ENCODE data around the gene KRTAP12-3.
"Not testable (repeated sequence)": the region's sequence is repeated elsewhere in the genome, so short reads cannot be mapped to it uniquely, and the experiment has no call there.

Gene KRTAP12-3
- long read RNA-seq = 0 reads

- TF ChIP-seq, protein P1, sequence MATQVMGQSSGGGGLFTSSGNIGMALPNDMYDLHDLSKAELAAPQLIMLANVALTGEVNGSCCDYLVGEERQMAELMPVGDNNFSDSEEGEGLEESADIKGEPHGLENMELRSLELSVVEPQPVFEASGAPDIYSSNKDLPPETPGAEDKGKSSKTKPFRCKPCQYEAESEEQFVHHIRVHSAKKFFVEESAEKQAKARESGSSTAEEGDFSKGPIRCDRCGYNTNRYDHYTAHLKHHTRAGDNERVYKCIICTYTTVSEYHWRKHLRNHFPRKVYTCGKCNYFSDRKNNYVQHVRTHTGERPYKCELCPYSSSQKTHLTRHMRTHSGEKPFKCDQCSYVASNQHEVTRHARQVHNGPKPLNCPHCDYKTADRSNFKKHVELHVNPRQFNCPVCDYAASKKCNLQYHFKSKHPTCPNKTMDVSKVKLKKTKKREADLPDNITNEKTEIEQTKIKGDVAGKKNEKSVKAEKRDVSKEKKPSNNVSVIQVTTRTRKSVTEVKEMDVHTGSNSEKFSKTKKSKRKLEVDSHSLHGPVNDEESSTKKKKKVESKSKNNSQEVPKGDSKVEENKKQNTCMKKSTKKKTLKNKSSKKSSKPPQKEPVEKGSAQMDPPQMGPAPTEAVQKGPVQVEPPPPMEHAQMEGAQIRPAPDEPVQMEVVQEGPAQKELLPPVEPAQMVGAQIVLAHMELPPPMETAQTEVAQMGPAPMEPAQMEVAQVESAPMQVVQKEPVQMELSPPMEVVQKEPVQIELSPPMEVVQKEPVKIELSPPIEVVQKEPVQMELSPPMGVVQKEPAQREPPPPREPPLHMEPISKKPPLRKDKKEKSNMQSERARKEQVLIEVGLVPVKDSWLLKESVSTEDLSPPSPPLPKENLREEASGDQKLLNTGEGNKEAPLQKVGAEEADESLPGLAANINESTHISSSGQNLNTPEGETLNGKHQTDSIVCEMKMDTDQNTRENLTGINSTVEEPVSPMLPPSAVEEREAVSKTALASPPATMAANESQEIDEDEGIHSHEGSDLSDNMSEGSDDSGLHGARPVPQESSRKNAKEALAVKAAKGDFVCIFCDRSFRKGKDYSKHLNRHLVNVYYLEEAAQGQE (IDR thresholded peaks at IDR 0.05; ENCODE audit: insufficient replicate concordance, low read depth) = no peak
- TF ChIP-seq SPI1 (IDR thresholded peaks at IDR 0.05; ENCODE audit: borderline replicate concordance, low read depth) = no peak
- no peak for TF ChIP-seq GABPA (IDR thresholded peaks at IDR 0.05; ENCODE audit: low read depth)
- TF ChIP-seq POLR2AphosphoS5 (IDR thresholded peaks at IDR 0.05; ENCODE audit: low read depth) = no peak
- TF ChIP-seq CTCF (IDR thresholded peaks at IDR 0.05; ENCODE audit: insufficient read depth, low read length) = no peak
- Histone ChIP-seq H3K4me3 (replicated peaks; ENCODE audit: insufficient read depth, low read length) (no peak within 1 kb of the TSS), H3K27me3 (ENCODE audit: insufficient read depth, poor library complexity, severe bottlenecking) (no peaks in the 10 kb centered on the region), H3K27ac (replicated peaks) (no peak within 1 kb of the TSS)
- DNase-seq (ENCODE audit: low read depth in 1 of 2, low spot score in 1 of 2) = no peak
Measured at GRCh38 chr21:44657635-44658540, at the start of gene KRTAP12-3. TSS of gene KRTAP12-3 (plus strand) at chr21:44657932. CDS start at chr21:44657980, 48 bp downstream.

- H3K27ac ChIP-seq (replicated peaks) = no peak overlapping the region
- TF ChIP-seq SPI1 (IDR thresholded peaks at IDR 0.05; ENCODE audit: borderline replicate concordance, low read depth) = no peak
- TF ChIP-seq GABPA (IDR thresholded peaks at IDR 0.05; ENCODE audit: low read depth) = no peak
- TF ChIP-seq POLR2AphosphoS5 (IDR thresholded peaks at IDR 0.05; ENCODE audit: low read depth) = no peak
- TF ChIP-seq CTCF (IDR thresholded peaks at IDR 0.05; ENCODE audit: insufficient read depth, low read length) = no peak
- TF ChIP-seq, protein P1 (IDR thresholded peaks at IDR 0.05; ENCODE audit: insufficient replicate concordance, low read depth) = no peak
- peaks cover under 1% of the 10 kb centered on the region for H3K27me3 ChIP-seq (ENCODE audit: insufficient read depth, poor library complexity, severe bottlenecking)
Measured at GRCh38 chr21:44609193-44609592, 48.5 kb upstream of the KRTAP12-3 start.

DNA sequence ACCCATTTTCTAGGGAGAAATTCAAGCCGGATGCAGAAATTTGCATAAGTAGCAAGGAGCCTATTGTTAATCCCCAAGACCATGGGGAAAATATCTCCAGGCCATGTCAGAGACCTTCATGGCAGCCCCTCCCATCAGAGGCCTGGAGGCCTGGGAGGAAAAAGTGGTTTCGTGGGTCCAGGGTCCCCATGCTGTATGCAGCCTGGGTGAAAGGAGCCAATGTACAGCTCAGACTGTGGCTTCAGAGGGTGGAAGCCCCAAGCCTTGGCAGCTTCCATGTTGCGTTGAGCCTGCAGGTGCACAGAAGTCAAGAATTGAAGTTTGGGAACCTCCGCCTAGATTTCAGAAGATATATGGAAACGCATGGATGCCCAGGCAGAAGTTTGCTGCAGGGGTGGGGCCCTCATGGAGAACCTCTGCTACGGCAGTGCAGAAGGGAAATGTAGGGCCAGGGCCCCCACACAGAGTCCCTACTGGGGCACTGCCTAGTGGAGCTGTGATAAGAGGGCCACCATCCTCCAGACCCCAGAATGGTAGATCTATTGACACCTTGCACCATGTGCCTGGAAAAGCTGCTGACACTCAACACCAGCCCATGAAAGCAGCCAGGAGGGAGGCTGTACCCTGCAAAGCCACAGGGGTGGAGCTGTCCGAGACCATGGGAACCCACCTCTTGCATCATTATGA is 47.4 kb upstream of the KRTAP12-3 start:
- H3K4me3 ChIP-seq (replicated peaks; ENCODE audit: insufficient read depth, low read length); H3K27ac ChIP-seq (replicated peaks); DNase-seq (ENCODE audit: low read depth in 1 of 2, low spot score in 1 of 2); H3K27me3 ChIP-seq (ENCODE audit: insufficient read depth, poor library complexity, severe bottlenecking): not testable (repeated sequence)

More at GRCh38 chr21:44609193-44609592, 48.5 kb upstream of the KRTAP12-3 start:
- no peak for DNase-seq (ENCODE audit: low read depth in 1 of 2, low spot score in 1 of 2)
- no peak overlapping the region for H3K4me3 ChIP-seq (replicated peaks; ENCODE audit: insufficient read depth, low read length)

- Histone ChIP-seq H3K27me3 (ENCODE audit: insufficient read depth, poor library complexity, severe bottlenecking) (no peaks in the 10 kb centered on the region), H3K4me3 (replicated peaks; ENCODE audit: insufficient read depth, low read length) (no peak overlapping the region), H3K27ac (replicated peaks) (no peak overlapping the region)
- no peak for DNase-seq (ENCODE audit: low read depth in 1 of 2, low spot score in 1 of 2)
- TF ChIP-seq CTCF (IDR thresholded peaks at IDR 0.05; ENCODE audit: insufficient read depth, low read length) = no peak
- TF ChIP-seq, protein P1 (IDR thresholded peaks at IDR 0.05; ENCODE audit: insufficient replicate concordance, low read depth) = no peak
- TF ChIP-seq GABPA (IDR thresholded peaks at IDR 0.05; ENCODE audit: low read depth) = no peak
- TF ChIP-seq POLR2AphosphoS5 (IDR thresholded peaks at IDR 0.05; ENCODE audit: low read depth) = no peak
- no peak for TF ChIP-seq SPI1 (IDR thresholded peaks at IDR 0.05; ENCODE audit: borderline replicate concordance, low read depth)
Measured at GRCh38 chr21:44611551-44611950, 46.2 kb upstream of the KRTAP12-3 start.

Data from HL-60 (cell line).